Measurements from ENCODE around the gene BPIFA1.

The BPIFA1 gene

GRCh38 chr20:33202451-33202850 is 33.3 kb upstream of the BPIFA1 start:
- Histone ChIP-seq H3K36me3 (ENCODE audit: low read length) (no peaks in the 10 kb centered on the region), H3K4me3 (ENCODE audit: insufficient read depth, low read length, poor library complexity, severe bottlenecking) (no peak overlapping the region), H3K27me3 (ENCODE audit: low read length) (no peaks in the 10 kb centered on the region), H3K4me2 (ENCODE audit: low read depth, low read length, poor library complexity, severe bottlenecking) (no peak overlapping the region), H3K9ac (ENCODE audit: low read length) (no peak overlapping the region), H3K79me2 (ENCODE audit: insufficient read depth, low read length) (no peaks in the 10 kb centered on the region), H3K9me3 (ENCODE audit: insufficient read depth, low read length) (no peaks in the 10 kb centered on the region), H3K27ac (ENCODE audit: low read depth, low read length) (no peak overlapping the region), H3F3A (ENCODE audit: insufficient read depth) (no peaks in the 10 kb centered on the region), H3K9me2 (replicated peaks; ENCODE audit: insufficient read depth, low read length) (no peaks in the 10 kb centered on the region), H4K20me1 (ENCODE audit: low read depth, low read length) (no peaks in the 10 kb centered on the region), H2AFZ (ENCODE audit: low read depth, low read length, severe bottlenecking) (no peak overlapping the region)
- TF ChIP-seq CTCF (IDR thresholded peaks at IDR 0.05; ENCODE audit: insufficient read depth, low read length, poor library complexity, severe bottlenecking) (no peak), EZH2phosphoT487 (conservative IDR thresholded peaks at IDR 0.05; ENCODE audit: low read length) (no peak)

GRCh38 chr20:33203444-33203843 is 32.4 kb upstream of the BPIFA1 start:
- Histone ChIP-seq H3K27me3 (ENCODE audit: low read length) (no peaks in the 10 kb centered on the region), H3F3A (ENCODE audit: insufficient read depth) (no peaks in the 10 kb centered on the region), H3K4me2 (ENCODE audit: low read depth, low read length, poor library complexity, severe bottlenecking) (no peak overlapping the region), H3K27ac (ENCODE audit: low read depth, low read length) (no peak overlapping the region), H3K79me2 (ENCODE audit: insufficient read depth, low read length) (no peaks in the 10 kb centered on the region), H3K36me3 (ENCODE audit: low read length) (no peaks in the 10 kb centered on the region), H2AFZ (ENCODE audit: low read depth, low read length, severe bottlenecking) (no peak overlapping the region), H3K9ac (ENCODE audit: low read length) (no peak overlapping the region), H3K9me2 (replicated peaks; ENCODE audit: insufficient read depth, low read length) (no peaks in the 10 kb centered on the region), H4K20me1 (ENCODE audit: low read depth, low read length) (no peaks in the 10 kb centered on the region), H3K9me3 (ENCODE audit: insufficient read depth, low read length) (no peaks in the 10 kb centered on the region), H3K4me3 (ENCODE audit: insufficient read depth, low read length, poor library complexity, severe bottlenecking) (no peak overlapping the region)
- no peak for TF ChIP-seq CTCF (IDR thresholded peaks at IDR 0.05; ENCODE audit: insufficient read depth, low read length, poor library complexity, severe bottlenecking)
- no peak for TF ChIP-seq EZH2phosphoT487 (conservative IDR thresholded peaks at IDR 0.05; ENCODE audit: low read length)

GRCh38 chr20:33209789-33210188 is 26.0 kb upstream of the BPIFA1 start:
- Histone ChIP-seq H3F3A (ENCODE audit: insufficient read depth) (no peaks in the 10 kb centered on the region), H3K4me2 (ENCODE audit: low read depth, low read length, poor library complexity, severe bottlenecking) (no peak overlapping the region), H3K9me3 (ENCODE audit: insufficient read depth, low read length) (no peaks in the 10 kb centered on the region), H2AFZ (ENCODE audit: low read depth, low read length, severe bottlenecking) (no peak overlapping the region), H3K27me3 (ENCODE audit: low read length) (no peaks in the 10 kb centered on the region), H4K20me1 (ENCODE audit: low read depth, low read length) (no peaks in the 10 kb centered on the region), H3K9ac (ENCODE audit: low read length) (no peak overlapping the region), H3K9me2 (replicated peaks; ENCODE audit: insufficient read depth, low read length) (no peaks in the 10 kb centered on the region), H3K27ac (ENCODE audit: low read depth, low read length) (no peak overlapping the region), H3K36me3 (ENCODE audit: low read length) (no peaks in the 10 kb centered on the region), H3K79me2 (ENCODE audit: insufficient read depth, low read length) (no peaks in the 10 kb centered on the region), H3K4me3 (ENCODE audit: insufficient read depth, low read length, poor library complexity, severe bottlenecking) (no peak overlapping the region)
- TF ChIP-seq EZH2phosphoT487 (conservative IDR thresholded peaks at IDR 0.05; ENCODE audit: low read length) (no peak), CTCF (IDR thresholded peaks at IDR 0.05; ENCODE audit: insufficient read depth, low read length, poor library complexity, severe bottlenecking) (no peak)

Data from SU-DHL-6 (cell line).